Jurkat, Clone E6-1 (cell line): ENCODE data around the gene MMRN1. TPM values are rescaled to one million over a fixed set of nuclear protein-coding genes. Genes with fewer than 3 reads are reported as not detected.
"Not testable (repeated sequence)": the region's sequence is repeated elsewhere in the genome, so short reads cannot be mapped to it uniquely, and the experiment has no call there.

Source experiments
- DNase-seq: peaks from one replicate; pipeline ENCODE4 v3.0.0-alpha.2; 2011; ENCODE audit warnings: low read depth, low spot score
- H3K4me3 ChIP-seq: 2 replicates; pipeline ENCODE4 v1.5.1; 2011; ENCODE audit warnings: mild to moderate bottlenecking, low read length, control low read depth, moderate library complexity
- polyA plus RNA-seq: library from polyadenylated mRNA; unstranded; fragments of >200 nt; gene quantifications from one replicate; pipeline ENCODE4 v1.2.1, GENCODE V29; 2012; ENCODE audit warnings: missing spikeins; ENCODE audit not compliant: insufficient read length, insufficient read depth

The MMRN1 gene, protein sequence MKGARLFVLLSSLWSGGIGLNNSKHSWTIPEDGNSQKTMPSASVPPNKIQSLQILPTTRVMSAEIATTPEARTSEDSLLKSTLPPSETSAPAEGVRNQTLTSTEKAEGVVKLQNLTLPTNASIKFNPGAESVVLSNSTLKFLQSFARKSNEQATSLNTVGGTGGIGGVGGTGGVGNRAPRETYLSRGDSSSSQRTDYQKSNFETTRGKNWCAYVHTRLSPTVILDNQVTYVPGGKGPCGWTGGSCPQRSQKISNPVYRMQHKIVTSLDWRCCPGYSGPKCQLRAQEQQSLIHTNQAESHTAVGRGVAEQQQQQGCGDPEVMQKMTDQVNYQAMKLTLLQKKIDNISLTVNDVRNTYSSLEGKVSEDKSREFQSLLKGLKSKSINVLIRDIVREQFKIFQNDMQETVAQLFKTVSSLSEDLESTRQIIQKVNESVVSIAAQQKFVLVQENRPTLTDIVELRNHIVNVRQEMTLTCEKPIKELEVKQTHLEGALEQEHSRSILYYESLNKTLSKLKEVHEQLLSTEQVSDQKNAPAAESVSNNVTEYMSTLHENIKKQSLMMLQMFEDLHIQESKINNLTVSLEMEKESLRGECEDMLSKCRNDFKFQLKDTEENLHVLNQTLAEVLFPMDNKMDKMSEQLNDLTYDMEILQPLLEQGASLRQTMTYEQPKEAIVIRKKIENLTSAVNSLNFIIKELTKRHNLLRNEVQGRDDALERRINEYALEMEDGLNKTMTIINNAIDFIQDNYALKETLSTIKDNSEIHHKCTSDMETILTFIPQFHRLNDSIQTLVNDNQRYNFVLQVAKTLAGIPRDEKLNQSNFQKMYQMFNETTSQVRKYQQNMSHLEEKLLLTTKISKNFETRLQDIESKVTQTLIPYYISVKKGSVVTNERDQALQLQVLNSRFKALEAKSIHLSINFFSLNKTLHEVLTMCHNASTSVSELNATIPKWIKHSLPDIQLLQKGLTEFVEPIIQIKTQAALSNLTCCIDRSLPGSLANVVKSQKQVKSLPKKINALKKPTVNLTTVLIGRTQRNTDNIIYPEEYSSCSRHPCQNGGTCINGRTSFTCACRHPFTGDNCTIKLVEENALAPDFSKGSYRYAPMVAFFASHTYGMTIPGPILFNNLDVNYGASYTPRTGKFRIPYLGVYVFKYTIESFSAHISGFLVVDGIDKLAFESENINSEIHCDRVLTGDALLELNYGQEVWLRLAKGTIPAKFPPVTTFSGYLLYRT
- polyA plus RNA-seq, result not detected

DNA sequence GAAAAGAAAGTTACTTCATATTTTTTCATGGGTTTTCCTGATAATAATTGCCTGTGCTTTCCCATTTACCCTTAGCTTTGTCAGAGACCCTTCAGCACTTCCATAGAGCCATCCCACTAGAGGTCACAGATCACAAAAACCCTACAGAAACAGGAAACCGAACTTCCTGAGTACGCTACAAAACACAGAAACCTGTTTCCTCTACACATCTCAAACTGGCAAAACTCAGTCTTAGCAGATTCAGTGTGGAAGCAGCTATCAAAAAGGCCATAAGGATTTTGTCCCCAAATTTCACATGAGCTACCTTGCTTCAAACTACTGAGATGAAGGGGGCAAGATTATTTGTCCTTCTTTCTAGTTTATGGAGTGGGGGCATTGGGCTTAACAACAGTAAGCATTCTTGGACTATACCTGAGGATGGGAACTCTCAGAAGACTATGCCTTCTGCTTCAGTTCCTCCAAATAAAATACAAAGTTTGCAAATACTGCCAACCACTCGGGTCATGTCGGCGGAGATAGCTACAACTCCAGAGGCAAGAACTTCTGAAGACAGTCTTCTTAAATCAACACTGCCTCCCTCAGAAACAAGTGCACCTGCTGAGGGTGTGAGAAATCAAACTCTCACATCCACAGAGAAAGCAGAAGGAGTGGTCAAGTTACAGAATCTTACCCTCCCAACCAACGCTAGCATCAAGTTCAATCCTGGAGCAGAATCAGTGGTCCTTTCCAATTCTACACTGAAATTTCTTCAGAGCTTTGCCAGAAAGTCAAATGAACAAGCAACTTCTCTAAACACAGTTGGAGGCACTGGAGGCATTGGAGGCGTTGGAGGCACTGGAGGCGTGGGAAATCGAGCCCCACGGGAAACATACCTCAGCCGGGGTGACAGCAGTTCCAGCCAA, at the start of gene MMRN1:
MMRN1 (plus strand) TSS at position 206 of the 902 bp plus-strand sequence; CDS start at position 324, 118 bp downstream.
- DNase-seq, result peak; percentile 48
- no peak within 1 kb of the TSS; the same call in 1 of the 2 replicates for H3K4me3 ChIP-seq

DNA sequence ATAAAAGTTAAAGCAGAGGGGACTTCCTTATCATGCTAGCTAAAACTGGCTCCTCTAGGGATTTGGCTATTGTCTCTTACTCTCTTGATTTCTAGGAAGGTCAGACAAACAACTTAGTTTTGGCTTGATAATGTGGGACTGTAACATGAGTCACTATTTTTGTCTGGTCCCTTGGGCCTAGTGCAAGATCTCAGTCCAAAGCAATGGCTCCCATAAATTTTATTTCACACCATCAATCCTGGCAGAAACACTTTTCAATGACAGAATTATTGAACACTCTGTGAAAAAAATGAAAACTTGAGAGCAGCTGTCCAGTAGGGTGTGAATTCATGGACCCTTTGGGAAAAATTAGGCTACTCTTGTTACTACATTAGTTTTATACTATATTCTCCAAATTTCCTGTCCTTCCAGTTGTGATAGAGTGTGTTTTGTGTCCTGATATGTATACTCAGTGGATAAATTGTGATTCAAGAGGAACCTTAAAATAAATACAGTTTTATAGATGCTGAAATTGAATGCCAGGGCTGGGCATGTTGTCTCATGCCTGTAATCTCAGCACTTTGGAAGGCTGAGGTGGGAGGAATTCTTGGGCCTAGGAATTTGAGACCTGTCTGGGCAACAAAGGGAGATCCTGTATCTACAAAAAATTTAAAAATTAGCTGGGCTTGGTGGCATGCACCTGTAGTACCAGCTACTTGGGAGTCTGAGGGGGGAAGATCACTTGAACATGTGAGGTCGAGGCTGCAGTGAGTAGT, 46.9 kb upstream of the MMRN1 start:
- DNase-seq, result no peak
- H3K4me3 ChIP-seq, result no peak overlapping the region

DNA sequence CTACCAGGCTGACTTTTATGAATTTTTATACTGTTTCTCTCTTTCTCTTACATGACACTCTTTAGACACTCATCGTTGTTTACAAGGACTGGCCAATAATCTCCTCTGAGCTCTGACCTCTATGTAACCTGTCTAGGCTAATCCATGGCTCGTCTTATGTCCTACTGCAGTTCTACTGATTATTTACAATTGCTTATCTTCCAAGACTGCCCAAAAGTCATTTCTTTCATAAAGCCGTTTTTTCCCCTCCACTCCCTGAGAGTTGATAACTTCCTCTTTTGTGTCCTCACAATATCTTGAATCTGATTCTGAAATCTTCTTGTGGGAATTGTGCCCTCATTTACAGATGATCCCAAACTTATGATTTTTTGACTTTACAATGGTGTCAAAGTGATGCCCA, 39.4 kb upstream of the MMRN1 start:
- DNase-seq, result no peak

DNA sequence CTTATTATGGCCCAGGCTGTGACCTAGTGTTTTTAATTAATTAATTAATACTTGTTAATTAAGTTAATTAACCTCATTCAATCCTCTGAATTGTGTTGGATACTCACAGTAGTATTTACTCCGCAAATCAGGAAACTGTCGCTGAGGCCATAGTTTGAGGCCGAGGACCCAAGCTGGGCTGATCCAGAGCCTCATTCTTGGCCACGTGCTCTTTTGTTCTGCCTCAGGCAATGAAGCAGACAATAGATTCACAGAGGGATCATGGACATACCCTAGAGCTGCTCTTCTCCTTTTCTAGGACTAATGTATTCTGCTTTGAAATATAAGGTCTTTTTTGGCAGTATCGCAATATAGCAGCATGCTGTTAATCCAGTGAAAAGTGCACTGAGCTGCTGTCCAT, 33.7 kb upstream of the MMRN1 start:
- H3K4me3 ChIP-seq, result no peak overlapping the region
- DNase-seq, result no peak

More for the DNA sequence above, 39.4 kb upstream of the MMRN1 start:
- H3K4me3 ChIP-seq, result no peak overlapping the region

DNA sequence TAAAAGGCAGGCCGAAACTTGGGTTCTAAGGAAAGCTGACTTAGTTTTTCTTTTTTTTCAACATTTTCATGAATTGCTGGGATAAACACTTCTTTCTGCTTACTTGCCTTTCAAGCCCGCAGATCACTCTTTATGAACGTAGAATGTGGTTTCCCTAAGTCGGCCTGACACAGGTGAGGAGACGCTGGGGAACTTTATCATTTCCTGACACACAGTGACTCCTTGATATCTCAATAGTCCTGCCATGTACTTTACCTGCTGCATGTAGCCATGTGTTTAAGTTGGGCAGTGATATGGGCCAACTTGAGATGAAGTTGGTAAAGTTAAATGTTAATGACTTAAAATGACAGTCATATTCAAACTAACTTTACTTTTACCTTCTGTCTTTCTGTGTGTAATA, 31.1 kb upstream of the MMRN1 start:
- H3K4me3 ChIP-seq, result no peak overlapping the region
- no peak for DNase-seq

DNA sequence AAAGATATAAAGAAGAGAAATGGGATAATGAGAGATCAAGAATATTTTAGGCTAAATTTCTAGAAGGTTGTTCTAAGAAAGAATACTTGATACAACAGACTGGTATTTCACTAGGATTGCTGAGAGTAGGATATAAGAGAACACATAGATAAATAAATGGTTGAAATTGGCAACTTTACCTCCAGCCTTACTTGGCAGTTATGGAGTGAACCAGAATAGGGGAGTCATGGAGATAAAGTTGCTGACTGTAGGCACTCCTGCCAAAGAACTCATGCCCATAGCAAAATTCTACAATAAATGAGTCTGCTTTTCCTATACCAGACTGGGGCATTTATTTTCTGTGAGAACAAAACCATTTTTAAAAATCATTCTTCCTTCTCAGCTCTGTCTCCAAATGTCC, 26.4 kb upstream of the MMRN1 start:
- H3K4me3 ChIP-seq, result no peak overlapping the region
- no peak for DNase-seq

DNA sequence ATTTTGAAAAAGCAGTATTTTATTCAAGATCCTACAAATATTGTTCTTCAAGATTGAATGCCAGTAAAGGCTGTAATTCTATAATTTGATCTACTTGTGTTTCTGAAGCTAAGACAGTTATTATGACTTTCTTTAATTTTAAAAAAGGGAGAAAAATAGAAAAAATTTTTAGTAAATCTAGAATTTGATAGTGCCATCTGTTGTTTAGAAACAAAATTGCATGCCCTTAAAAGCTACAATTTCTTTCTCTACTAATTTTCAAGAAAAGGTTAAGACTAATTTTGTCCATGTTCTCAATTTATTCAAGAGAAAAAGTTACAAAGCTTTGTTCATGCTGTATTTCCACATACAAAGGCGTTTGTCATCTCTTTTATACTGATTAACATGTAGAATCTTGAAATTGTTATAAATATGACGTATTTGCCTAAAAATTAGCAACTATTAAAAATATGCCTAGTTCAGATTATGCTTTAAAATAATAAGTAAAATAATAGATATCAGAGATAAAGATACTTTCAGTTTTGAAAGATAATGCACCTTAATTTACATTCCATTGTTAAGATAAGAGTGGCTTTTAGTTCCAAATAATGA, 25.6 kb upstream of the MMRN1 start:
- DNase-seq, result no peak
- no peak overlapping the region for H3K4me3 ChIP-seq

DNA sequence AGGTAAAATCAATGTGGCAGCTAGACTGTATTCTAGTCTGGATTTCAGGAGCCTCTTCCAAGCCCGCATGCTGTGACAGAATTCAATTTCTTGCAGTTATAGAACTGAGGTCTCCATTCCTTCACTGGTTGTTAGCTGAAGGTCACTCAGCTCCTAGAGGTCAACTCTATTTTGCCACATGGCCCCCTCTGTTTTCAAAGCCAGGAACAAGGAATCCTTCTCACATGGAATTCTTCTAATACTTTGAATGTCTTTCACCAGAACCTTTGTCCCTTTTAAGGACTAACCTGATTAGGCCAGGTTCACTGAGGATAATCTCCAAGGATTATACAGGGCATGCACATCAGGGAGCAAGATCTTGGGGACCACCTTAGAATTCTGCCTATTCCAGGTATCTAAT, 23.4 kb upstream of the MMRN1 start:
- no peak overlapping the region for H3K4me3 ChIP-seq
- no peak for DNase-seq

DNA sequence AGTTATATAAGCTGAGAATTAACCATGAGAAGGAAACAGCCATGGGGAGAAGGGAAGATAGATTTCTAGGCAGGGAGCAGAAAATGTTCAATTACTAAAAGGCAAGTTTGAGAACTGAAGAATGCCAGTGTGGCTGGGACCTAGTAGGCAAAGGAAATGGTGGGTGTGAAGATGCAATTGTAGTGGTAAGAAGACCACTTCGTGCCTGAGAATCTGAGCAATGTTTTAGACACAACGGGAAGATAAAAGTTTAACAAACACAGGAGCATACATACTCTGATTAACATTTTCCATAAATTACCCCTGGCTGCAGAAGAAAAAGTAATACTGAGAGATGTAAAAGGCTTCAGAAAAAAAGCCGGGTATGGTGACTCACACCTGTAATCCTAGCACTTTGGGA, 18.1 kb upstream of the MMRN1 start:
- no peak overlapping the region for H3K4me3 ChIP-seq
- no peak for DNase-seq

DNA sequence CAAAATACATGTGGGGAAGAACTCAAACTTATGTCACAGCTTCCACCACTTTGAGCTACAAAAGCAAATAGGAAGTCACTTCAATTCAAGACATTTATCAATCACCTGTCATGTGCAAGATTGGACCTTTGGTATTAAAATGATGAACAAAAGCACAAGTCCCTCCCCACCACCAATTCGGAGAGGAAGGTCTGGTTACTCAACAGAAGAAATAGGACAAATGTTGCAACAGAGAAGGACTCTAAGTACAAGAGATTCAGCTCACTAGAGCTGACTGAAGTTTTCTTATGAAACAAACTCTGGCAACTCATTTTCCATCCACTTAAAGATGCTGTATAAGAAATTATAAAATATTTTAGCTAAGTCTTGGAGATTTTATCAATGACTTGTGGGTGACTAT, 16.0 kb upstream of the MMRN1 start:
- no peak for DNase-seq

DNA sequence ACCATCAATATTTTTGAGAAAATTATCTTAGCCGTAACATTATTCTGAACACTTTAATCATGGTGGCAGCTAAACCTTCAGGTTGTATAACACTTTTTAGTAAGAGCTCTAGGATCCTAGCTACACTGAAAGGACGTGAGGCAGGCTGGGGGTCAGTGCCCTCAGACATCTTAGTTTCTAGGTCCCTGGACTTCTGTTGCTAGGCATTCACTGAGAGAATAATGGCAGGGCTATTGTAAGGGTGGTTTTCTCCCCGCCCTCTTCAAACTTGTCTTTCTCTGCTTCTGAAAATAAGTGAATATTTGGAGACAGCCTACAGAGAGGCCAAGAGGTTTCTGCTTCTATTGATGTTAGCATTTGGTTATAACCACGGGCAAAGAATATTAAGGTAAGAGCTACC, 15.4 kb upstream of the MMRN1 start:
- H3K4me3 ChIP-seq, result no peak overlapping the region
- DNase-seq, result no peak

More for the DNA sequence above, 16.0 kb upstream of the MMRN1 start:
- H3K4me3 ChIP-seq, result no peak overlapping the region

DNA sequence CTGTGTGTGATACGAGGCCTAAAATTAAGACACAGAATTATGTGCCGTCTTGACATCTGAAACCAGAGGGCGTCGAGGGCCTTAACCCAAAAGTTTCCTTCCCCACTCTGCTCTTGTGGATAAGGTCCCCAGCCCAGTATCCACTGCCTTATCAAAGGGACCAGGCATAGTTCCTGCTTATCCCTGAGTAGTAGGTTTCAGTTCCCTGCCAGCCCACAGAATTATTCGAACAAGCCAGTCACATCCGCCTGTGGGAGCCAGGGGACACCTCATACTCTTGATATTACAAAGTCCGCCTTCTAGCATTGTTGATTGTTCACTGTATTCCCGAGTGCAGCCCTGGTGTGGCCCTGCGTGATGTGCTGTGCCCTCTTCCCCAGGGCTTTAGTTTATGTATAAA, 5.4 kb upstream of the MMRN1 start:
- H3K4me3 ChIP-seq, result no peak overlapping the region
- DNase-seq, result no peak

DNA sequence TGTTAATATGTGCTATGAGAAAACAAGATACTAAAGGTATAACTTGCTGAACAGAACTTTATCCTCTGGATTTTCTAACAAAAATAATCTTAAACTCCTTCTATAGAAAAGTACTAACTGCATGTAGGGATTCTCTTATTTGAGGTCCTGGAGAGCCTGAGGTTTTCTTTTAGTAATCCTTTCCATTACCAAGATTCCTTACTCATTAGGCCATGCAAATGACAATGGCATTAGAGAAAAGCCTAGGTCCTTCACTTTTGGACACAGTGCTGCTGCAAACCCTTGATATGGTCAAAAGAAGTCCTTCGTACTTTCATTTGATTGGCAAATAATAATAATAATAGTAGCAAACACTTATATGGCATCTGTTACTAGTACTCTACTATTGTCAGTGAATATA, 3.2 kb downstream of the MMRN1 start:
- no peak for DNase-seq
- H3K4me3 ChIP-seq, result no peak overlapping the region

DNA sequence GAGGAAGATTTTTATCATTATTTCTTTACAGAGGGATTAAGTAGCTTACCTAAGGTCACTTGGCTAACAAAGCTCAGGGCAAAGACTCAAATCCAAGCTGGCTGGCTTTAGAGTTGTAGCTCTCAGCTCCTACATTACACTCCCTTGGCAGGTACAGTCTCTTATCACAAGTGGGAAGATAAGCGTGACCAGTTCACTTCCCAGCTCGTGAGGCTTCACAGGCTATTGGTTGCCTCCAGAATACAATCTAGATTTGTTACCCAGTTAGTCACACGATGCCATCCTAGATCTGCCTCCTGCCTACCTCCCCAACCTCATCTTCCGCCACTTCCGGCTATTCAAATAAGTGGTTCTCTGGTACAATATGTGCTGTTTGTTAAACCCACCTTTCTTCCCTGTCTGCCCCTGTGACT, 3.7 kb downstream of the MMRN1 start:
- DNase-seq, result no peak
- H3K4me3 ChIP-seq, result no peak overlapping the region

DNA sequence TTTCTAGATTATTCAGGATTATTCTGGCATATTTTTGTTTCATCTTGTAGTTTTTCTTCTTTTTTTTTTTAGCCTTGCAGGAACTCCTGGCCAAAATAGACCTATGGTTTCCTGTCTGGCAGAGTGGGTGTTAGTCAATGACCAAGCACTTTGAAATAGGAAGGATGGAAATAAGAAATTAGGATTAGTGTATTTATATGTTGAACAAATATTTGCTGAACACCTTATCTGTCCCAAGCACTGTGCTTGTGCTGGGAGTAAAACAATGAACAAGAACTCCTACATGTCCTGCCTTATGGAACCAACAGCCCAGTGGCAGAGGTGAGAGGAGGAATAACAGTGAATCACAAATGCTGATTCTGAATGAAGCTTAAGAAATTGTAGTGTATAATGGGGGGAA, 4.5 kb downstream of the MMRN1 start:
- no peak for DNase-seq
- H3K4me3 ChIP-seq, result no peak overlapping the region

DNA sequence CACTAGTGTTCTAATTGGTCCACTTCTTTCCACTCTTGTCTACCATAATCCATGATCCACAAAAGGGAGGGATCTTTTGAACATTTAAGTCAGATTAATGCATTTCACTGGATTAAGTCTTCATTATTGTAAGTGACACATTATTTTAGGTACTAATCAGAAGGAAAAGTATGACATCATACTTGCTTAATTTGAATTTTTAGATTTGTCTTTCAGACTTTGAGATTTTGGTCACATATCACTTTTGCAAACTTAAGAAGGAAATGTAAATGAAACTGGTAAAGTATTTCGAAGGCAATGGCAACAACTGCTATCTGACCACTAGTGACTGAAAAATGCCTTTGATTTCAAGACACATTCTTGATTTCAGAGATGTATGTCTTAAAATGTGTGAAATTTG, 5.2 kb downstream of the MMRN1 start:
- no peak for DNase-seq
- no peak overlapping the region for H3K4me3 ChIP-seq

DNA sequence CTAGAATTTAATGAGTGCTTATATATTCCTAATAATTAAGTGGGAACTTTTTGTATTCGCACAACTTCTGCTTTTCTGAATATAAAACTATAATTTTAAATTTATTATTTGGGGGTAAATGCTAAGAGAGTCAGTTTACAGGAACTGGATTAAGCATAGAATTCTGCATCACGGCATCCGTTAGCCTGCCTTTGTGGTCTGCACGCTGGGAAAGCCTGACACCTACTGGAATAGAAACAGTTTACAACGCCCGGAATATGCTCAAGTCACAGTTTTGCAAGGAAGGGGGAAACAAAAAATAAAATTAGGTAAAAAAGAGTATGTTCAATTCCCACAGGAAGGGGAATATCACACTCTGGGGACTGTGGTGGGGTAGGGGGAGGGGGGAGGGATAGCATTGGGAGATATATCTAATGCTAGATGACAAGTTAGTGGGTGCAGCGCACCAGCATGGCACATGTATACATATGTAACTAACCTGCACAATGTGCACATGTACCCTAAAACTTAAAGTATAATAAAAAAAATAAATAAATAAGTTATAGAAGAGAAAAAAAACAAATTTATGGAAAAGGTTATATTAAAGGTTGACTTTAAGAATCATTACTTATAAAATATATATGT, 7.3 kb downstream of the MMRN1 start:
- DNase-seq, result peak; percentile 40
- not testable (repeated sequence) for H3K4me3 ChIP-seq
